ENCODE data around the gene LARGE1.

- no peak for TF ChIP-seq POLR2A (IDR thresholded peaks at IDR 0.05; ENCODE audit: low read depth, low read length)
- no peak for TF ChIP-seq POLR2AphosphoS5 (IDR thresholded peaks at IDR 0.05; ENCODE audit: low read depth, low read length)
- no peak for TF ChIP-seq TAF1 (IDR thresholded peaks at IDR 0.05; ENCODE audit: low read depth, low read length)
- TF ChIP-seq SPI1 (IDR thresholded peaks at IDR 0.05; ENCODE audit: low read depth, low read length), result no peak
- no peak for TF ChIP-seq PAX5 (IDR thresholded peaks at IDR 0.05; ENCODE audit: insufficient read depth, low read length, severe bottlenecking)
- TF ChIP-seq POU2F2 (IDR thresholded peaks at IDR 0.05; ENCODE audit: low read depth, low read length), result no peak
These were observed 250.5 kb downstream of the LARGE1 start for GRCh38 chr22:33669746-33670145.
